Spleen (tissue), 11 donors: ENCODE data around the gene CCL4. TPM values are rescaled to one million over a fixed set of nuclear protein-coding genes. Genes with fewer than 3 reads are reported as not detected.
A peak's percentile ranks its signal among the peaks of the same experiment; 100 is the strongest.

Source experiments
- DNase-seq: peaks from one replicate; pipeline ENCODE4 v3.0.0-alpha.2; 2020
- H3K27ac ChIP-seq, 8 donors: fragments of 200-600 bp; sonication (generic) in 7 of 8; 1 replicate in 4 of 8; 2 replicates in 4 of 8; pipeline versions ENCODE4 v1.5.0 to v1.8.0; 2016 to 2021; ENCODE audit warnings: inconsistent platforms in 4 of 8, mild to moderate bottlenecking in 4 of 8, moderate library complexity in 1 of 8
- H3K27me3 ChIP-seq, 7 donors: fragments of 200-600 bp; sonication (generic) in 6 of 7; replicated peaks in 1 of 7; 1 replicate in 4 of 7; 2 replicates in 3 of 7; pipeline versions ENCODE4 v1.5.0 to v1.8.0; 2016 to 2021; ENCODE audit warnings: inconsistent platforms in 3 of 7, mild to moderate bottlenecking in 1 of 7
- H3K36me3 ChIP-seq, 6 donors: fragments of 200-600 bp; sonication (generic) in 5 of 6; 1 replicate in 4 of 6; 2 replicates in 2 of 6; pipeline versions ENCODE4 v1.5.0 to v1.8.0; 2016 to 2021; ENCODE audit warnings: inconsistent platforms in 2 of 6
- H3K4me1 ChIP-seq, 6 donors: fragments of 200-600 bp; sonication (generic) in 5 of 6; 1 replicate in 3 of 6; 2 replicates in 3 of 6; pipeline versions ENCODE4 v1.5.0 to v1.8.0; 2016 to 2021; ENCODE audit warnings: inconsistent platforms in 3 of 6
- H3K4me3 ChIP-seq, 8 donors: fragments of 200-600 bp; sonication (generic) in 7 of 8; 1 replicate in 4 of 8; 2 replicates in 4 of 8; pipeline versions ENCODE4 v1.5.0 to v1.8.0; 2016 to 2021; ENCODE audit warnings: inconsistent platforms in 4 of 8, mild to moderate bottlenecking in 4 of 8, moderate library complexity in 2 of 8
- H3K9me3 ChIP-seq, 8 donors: fragments of 200-600 bp; sonication (generic) in 7 of 8; 1 replicate in 4 of 8; 2 replicates in 4 of 8; pipeline versions ENCODE4 v1.5.0 to v1.8.0; 2016 to 2021; ENCODE audit warnings: inconsistent platforms in 4 of 8
- POLR2A ChIP-seq, 3 donors: fragments of 450-650 bp; IDR thresholded peaks; one replicate each; pipeline ENCODE4 v1.5.1; 2017; ENCODE audit warnings: antibody characterized with exemption in 3 of 3, mild to moderate bottlenecking in 1 of 3
- POLR2AphosphoS5 ChIP-seq, 3 donors: sonication (generic); formaldehyde crosslinking; IDR thresholded peaks; one replicate each; pipeline ENCODE4 v1.5.1; 2017; ENCODE audit warnings: antibody characterized with exemption in 3 of 3
- WGBS, 5 donors: extraction: QIAGEN DNeasy Blood & Tissue Kit in 3 of 5; methylation state at CpG; one replicate each; pipeline versions ENCODE4 v1.1.5 to v1.1.7; 2013 to 2018; 5-methylcytosine and 5-hydroxymethylcytosine counted together
- intact Hi-C: fragments of 100-400 bp; cut with DNase I; formaldehyde crosslinking; loops from one replicate; pipeline ENCODE4 v1.15.0; 2023; ENCODE audit warnings: low total_unique reads
- polyA plus RNA-seq, 3 donors: library from polyadenylated mRNA; stranded (reverse); fragments of 200-250 nt; gene quantifications; one replicate each; pipeline ENCODE4 v1.2.1, GENCODE V29; 2013
- total RNA-seq, 7 donors: library from RNA; depleted of rRNA in 3 of 7; stranded (reverse); fragments of >200 nt in 3 of 7; fragmentation: NEBNext Ultra II Directional in 4 of 7; extraction: Animal tissue kit (Norgen Biotek cat#: 25700) in 4 of 7; gene quantifications; one replicate each; pipeline versions ENCODE4 v1.1.0 to v1.2.1, GENCODE V29; 2016 to 2021
- TF ChIP-seq, protein P1 (sequence below), 11 experiments: fragments of 200-600 bp in 7 of 11; fragments of 450-650 bp in 4 of 11; sonication (generic) in 4 of 11; IDR thresholded peaks in 8 of 11; conservative IDR thresholded peaks in 3 of 11; 1 replicate in 7 of 11; 2 replicates in 4 of 11; pipeline versions ENCODE4 v1.4.0 to v1.8.0; 2016 to 2021; ENCODE audit warnings: antibody characterized with exemption in 11 of 11, inconsistent platforms in 4 of 11, mild to moderate bottlenecking in 1 of 11
- donor health status: healthy with polysubstance abuse.
- donor health status: DM: no; HTN: no; CAD: no; lungs with moderate emphysema.
- donor health status: DM: no; HTN: no; CAD: no.
- donor health status: Bipolar disorder and iron deficiency.
- donor health status: healthy.
- donor health status: DM: no; HTN: no; CAD: no.
- donor health status: DM: yes; HTN: yes; CAD: no.

CCL4 gene
- total and polyA plus RNA-seq, 10 donors, result 10.1 to 81.0 (median 33.1) TPM

DNA sequence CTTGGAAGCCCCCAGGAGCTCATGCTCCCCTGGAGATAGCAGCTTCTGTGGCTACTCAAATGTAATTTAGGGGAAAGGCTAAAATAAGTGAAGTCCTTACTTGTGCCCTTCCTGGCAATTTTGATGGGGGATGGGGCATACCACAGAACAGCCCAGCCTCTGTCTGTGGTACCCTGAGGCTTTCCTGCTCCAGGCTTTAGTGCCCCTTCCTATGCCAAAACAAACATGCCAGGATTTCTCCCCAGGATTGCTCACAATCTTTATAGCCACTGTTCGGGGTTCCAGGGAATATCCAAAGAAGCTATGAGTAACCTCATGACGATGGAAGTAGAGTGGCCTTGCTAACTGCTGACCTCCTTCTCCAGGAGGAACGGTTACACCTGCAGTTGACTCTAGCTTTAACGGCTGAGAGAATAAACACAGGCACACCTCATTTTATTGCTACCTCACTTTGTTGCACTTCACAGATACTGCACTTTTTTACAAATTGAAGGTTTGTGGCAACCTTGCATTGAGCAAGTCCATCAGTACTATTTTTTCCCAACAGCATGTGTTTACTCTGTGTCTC, 24.9 kb downstream of the CCL4 start:
- peaks cover 14 to 76% (median 49%) of the 10 kb centered on the region in 6 donors for H3K4me1 ChIP-seq
- WGBS, 5 donors, result 66 to 93% (median 85%) methylated on average over 4 of the region's 4 CpGs
- no peak for DNase-seq
- TF ChIP-seq POLR2AphosphoS5 (IDR thresholded peaks at IDR 0.05), result no peak
- TF ChIP-seq, protein P1, sequence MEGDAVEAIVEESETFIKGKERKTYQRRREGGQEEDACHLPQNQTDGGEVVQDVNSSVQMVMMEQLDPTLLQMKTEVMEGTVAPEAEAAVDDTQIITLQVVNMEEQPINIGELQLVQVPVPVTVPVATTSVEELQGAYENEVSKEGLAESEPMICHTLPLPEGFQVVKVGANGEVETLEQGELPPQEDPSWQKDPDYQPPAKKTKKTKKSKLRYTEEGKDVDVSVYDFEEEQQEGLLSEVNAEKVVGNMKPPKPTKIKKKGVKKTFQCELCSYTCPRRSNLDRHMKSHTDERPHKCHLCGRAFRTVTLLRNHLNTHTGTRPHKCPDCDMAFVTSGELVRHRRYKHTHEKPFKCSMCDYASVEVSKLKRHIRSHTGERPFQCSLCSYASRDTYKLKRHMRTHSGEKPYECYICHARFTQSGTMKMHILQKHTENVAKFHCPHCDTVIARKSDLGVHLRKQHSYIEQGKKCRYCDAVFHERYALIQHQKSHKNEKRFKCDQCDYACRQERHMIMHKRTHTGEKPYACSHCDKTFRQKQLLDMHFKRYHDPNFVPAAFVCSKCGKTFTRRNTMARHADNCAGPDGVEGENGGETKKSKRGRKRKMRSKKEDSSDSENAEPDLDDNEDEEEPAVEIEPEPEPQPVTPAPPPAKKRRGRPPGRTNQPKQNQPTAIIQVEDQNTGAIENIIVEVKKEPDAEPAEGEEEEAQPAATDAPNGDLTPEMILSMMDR (IDR thresholded peaks at IDR 0.05 in 8 of 11, conservative IDR thresholded peaks at IDR 0.05 in 3 of 11), result no peak
- TF ChIP-seq POLR2A (IDR thresholded peaks at IDR 0.05), result no peak
- H3K4me3 ChIP-seq, result peak overlapping the region in 1 of 8 donors; percentile 46
- intact Hi-C loops, result no loop called here
- H3K36me3 ChIP-seq, result peaks cover 0 to 7% (median 0%) of the 10 kb centered on the region in 6 donors
- H3K27me3 ChIP-seq, result no peaks in the 10 kb centered on the region
- peaks cover 11 to 31% (median 25%) of the 10 kb centered on the region in 8 donors for H3K9me3 ChIP-seq
- peak overlapping the region in 6 of 8 donors; percentile 19 to 91 (median 76) for H3K27ac ChIP-seq

DNA sequence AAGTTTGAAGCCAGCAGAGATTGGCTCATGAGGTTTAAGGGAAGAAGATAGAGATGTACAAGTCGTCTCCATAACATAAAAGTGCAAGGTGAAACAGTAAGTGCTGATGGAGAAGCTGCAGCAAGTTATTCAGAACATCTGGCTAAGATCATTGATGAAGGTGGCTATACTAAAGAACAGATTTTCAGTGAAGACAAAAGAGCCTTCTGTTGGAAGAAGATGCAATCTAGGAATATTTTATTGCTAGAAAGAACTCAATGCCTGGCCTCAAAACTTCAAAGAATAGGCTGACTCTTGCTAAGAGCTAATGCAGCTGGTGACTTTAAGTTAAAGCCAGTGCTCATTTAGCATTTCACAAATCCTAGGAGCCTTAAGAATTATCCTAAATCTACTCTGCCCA, 26.0 kb downstream of the CCL4 start:
- H3K27ac ChIP-seq, result peak overlapping the region in 1 of 8 donors; percentile 91
- H3K4me3 ChIP-seq, result no peak overlapping the region
- intact Hi-C loops, result no loop called here
- peaks cover 0 to 7% (median 0%) of the 10 kb centered on the region in 6 donors for H3K36me3 ChIP-seq
- WGBS, 5 donors, result 79 to 94% (median 83%) methylated on average over 1 of the region's 1 CpG
- TF ChIP-seq, protein P1 (IDR thresholded peaks at IDR 0.05 in 8 of 11, conservative IDR thresholded peaks at IDR 0.05 in 3 of 11), result no peak
- TF ChIP-seq POLR2A (IDR thresholded peaks at IDR 0.05) (no peak), POLR2AphosphoS5 (IDR thresholded peaks at IDR 0.05) (no peak)
- no peaks in the 10 kb centered on the region for H3K27me3 ChIP-seq
- no peak for DNase-seq
- peaks cover 17 to 87% (median 57%) of the 10 kb centered on the region in 6 donors for H3K4me1 ChIP-seq
- peaks cover 11 to 27% (median 22%) of the 10 kb centered on the region in 8 donors for H3K9me3 ChIP-seq

DNA sequence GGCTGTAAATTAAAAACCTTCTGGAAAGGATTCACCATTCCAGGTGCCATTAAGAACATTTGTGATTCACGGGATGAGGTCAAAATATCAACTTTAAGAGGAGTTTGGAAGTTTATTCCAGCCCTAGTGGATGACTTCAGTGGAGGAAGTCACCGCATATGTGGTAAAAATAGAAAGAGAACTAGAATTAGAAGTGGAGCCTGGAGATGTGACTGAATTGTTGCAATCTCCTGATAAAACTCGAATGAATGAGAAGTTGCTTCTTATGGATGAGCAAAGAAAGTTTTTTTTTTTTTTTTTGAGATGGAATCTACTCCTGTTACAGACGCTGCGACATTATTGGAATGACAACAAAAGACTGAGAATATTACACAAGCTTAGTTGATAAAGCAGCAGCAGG, 26.7 kb downstream of the CCL4 start:
- 51 to 68% (median 64%) methylated on average over 5 of the region's 5 CpGs for WGBS, 5 donors
- Histone ChIP-seq H3K9me3 (peaks cover 4 to 20% (median 15%) of the 10 kb centered on the region in 8 donors), H3K27ac (no peak overlapping the region), H3K4me3 (no peak overlapping the region), H3K27me3 (no peaks in the 10 kb centered on the region), H3K4me1 (peaks cover 17 to 94% (median 63%) of the 10 kb centered on the region in 6 donors), H3K36me3 (peaks cover 0 to under 1% (median 0%) of the 10 kb centered on the region in 6 donors)
- intact Hi-C loops, result no loop called here
- TF ChIP-seq, protein P1 (IDR thresholded peaks at IDR 0.05 in 8 of 11, conservative IDR thresholded peaks at IDR 0.05 in 3 of 11), result no peak
- TF ChIP-seq POLR2A (IDR thresholded peaks at IDR 0.05), result no peak
- TF ChIP-seq POLR2AphosphoS5 (IDR thresholded peaks at IDR 0.05), result no peak
- no peak for DNase-seq

DNA sequence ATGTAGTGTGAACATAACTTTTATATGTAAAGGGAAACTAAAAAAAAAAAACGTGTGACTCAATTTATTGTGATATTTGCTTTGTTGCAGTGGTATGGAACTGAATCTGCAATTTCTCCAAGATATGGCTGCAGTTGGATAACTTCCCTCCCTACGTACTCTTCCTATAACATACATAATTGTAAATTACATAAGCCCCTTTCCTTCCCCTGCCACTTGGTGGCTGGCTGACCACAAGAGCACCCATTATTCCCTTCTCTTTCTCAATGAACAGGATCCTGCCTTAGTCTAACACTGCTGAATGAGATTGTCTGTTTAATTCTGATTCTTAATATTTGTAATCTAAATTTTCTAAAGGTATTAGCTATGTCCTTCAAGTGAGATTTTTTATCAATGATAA, 27.8 kb downstream of the CCL4 start:
- WGBS, 5 donors, result 23 to 56% (median 36%) methylated on average over 2 of the region's 2 CpGs
- intact Hi-C loops, result no loop called here
- TF ChIP-seq POLR2AphosphoS5 (IDR thresholded peaks at IDR 0.05) (no peak), POLR2A (IDR thresholded peaks at IDR 0.05) (no peak)
- TF ChIP-seq, protein P1 (IDR thresholded peaks at IDR 0.05 in 8 of 11, conservative IDR thresholded peaks at IDR 0.05 in 3 of 11), result no peak
- no peak for DNase-seq
- Histone ChIP-seq H3K27me3 (no peaks in the 10 kb centered on the region), H3K9me3 (peaks cover 0 to 9% (median 4%) of the 10 kb centered on the region in 8 donors), H3K27ac (no peak overlapping the region), H3K4me3 (no peak overlapping the region), H3K4me1 (peaks cover 25 to 100% (median 73%) of the 10 kb centered on the region in 6 donors), H3K36me3 (no peaks in the 10 kb centered on the region)
